ENCODE measurements around the gene ATP23. TPM values are rescaled to one million over a fixed set of nuclear protein-coding genes. Genes with fewer than 3 reads are reported as not detected.

Gene ATP23
- total RNA-seq, 1 donor from 2014 or later, result 31.9 TPM

GRCh38 chr12:57904426-57904825, 36.9 kb upstream of the ATP23 start:
- Histone ChIP-seq H3K36me3 (no peaks in the 10 kb centered on the region), H3K4me1 (peaks cover 4% of the 10 kb centered on the region), H3K27ac (no peak overlapping the region), H3K27me3 (no peaks in the 10 kb centered on the region), H3K4me3 (no peak overlapping the region), H3K9me3 (no peaks in the 10 kb centered on the region)
- no peak for TF ChIP-seq POLR2AphosphoS5 (IDR thresholded peaks at IDR 0.05; ENCODE audit: insufficient read depth in 1 of 2, low read depth in 1 of 2)
- no peak for TF ChIP-seq CTCF (IDR thresholded peaks at IDR 0.05)
- no peak for TF ChIP-seq POLR2A (IDR thresholded peaks at IDR 0.05)
- intact Hi-C loops (cut with DNase I), result no loop called here
- DNase-seq (ENCODE audit: extremely low spot score in 2 of 2), result no peak

- no peaks in the 10 kb centered on the region for H3K4me1 ChIP-seq
- H3K9me3 ChIP-seq, result no peaks in the 10 kb centered on the region
- H3K27me3 ChIP-seq, result no peaks in the 10 kb centered on the region
- DNase-seq (ENCODE audit: extremely low spot score in 2 of 2), result no peak
- H3K27ac ChIP-seq, result no peak overlapping the region
- H3K36me3 ChIP-seq, result no peaks in the 10 kb centered on the region
- peak overlapping the region in 1 of 2 donors; percentile 18 for H3K4me3 ChIP-seq
- intact Hi-C loops (cut with DNase I), result no loop called here
- peak; percentile 100 for TF ChIP-seq CTCF (IDR thresholded peaks at IDR 0.05)
- TF ChIP-seq POLR2A (IDR thresholded peaks at IDR 0.05), result no peak
- TF ChIP-seq POLR2AphosphoS5 (IDR thresholded peaks at IDR 0.05; ENCODE audit: insufficient read depth in 1 of 2, low read depth in 1 of 2), result peak in 1 of 2 donors; percentile 98
These were observed 36.2 kb upstream of the ATP23 start for GRCh38 chr12:57904848-57905811.

- H3K4me3 ChIP-seq, result no peak overlapping the region
- no peaks in the 10 kb centered on the region for H3K9me3 ChIP-seq
- H3K4me1 ChIP-seq, result no peaks in the 10 kb centered on the region
- H3K36me3 ChIP-seq, result no peaks in the 10 kb centered on the region
- H3K27me3 ChIP-seq, result no peaks in the 10 kb centered on the region
- TF ChIP-seq POLR2A (IDR thresholded peaks at IDR 0.05) (no peak), POLR2AphosphoS5 (IDR thresholded peaks at IDR 0.05; ENCODE audit: insufficient read depth in 1 of 2, low read depth in 1 of 2) (no peak), CTCF (IDR thresholded peaks at IDR 0.05) (no peak)
- H3K27ac ChIP-seq, result no peak overlapping the region
- no peak for DNase-seq (ENCODE audit: extremely low spot score in 2 of 2)
- intact Hi-C loops (cut with DNase I), result no loop called here
These were observed 35.4 kb upstream of the ATP23 start for GRCh38 chr12:57905812-57906475.

GRCh38 chr12:57906821-57907220, 34.5 kb upstream of the ATP23 start:
- no peak for TF ChIP-seq CTCF (IDR thresholded peaks at IDR 0.05)
- no peak for TF ChIP-seq POLR2A (IDR thresholded peaks at IDR 0.05)
- TF ChIP-seq POLR2AphosphoS5 (IDR thresholded peaks at IDR 0.05; ENCODE audit: insufficient read depth in 1 of 2, low read depth in 1 of 2), result no peak
- no peaks in the 10 kb centered on the region for H3K27me3 ChIP-seq
- DNase-seq (ENCODE audit: extremely low spot score in 2 of 2), result no peak
- intact Hi-C loops (cut with DNase I), result no loop called here
- H3K4me1 ChIP-seq, result no peaks in the 10 kb centered on the region
- no peak overlapping the region for H3K4me3 ChIP-seq
- H3K27ac ChIP-seq, result no peak overlapping the region
- no peaks in the 10 kb centered on the region for H3K9me3 ChIP-seq
- no peaks in the 10 kb centered on the region for H3K36me3 ChIP-seq

Measured in vagina (tissue), 2 donors.